Common myeloid progenitor, CD34-positive (primary cell): ENCODE data around the gene CASP12.
A peak's percentile ranks its signal among the peaks of the same experiment; 100 is the strongest.

Experiments used
- CTCF ChIA-PET: fragments of 350-600 bp; sonication (Branson Sonifier 250); formaldehyde crosslinking; loops from one replicate; lab custom pipeline; 2021; ENCODE audit warnings: antibody characterized with exemption; lab: Charles Lee
- POLR2A ChIA-PET: fragments of 350-600 bp; sonication (Branson Sonifier 250); formaldehyde crosslinking; loops from one replicate; lab custom pipeline; 2021; ENCODE audit warnings: antibody characterized with exemption; lab: Charles Lee
- DNase-seq, 3 donors: peaks; one replicate each; pipeline versions ENCODE4 v3.0.0 to v3.0.0-alpha.2; 2013
- H3K27ac ChIP-seq, 2 experiments: 1 replicate in 1 of 2; 2 replicates in 1 of 2; pipeline ENCODE4 v1.7.0; 2013; ENCODE audit warnings: inconsistent platforms in 2 of 2, low read length in 2 of 2, mild to moderate bottlenecking in 2 of 2, low read depth in 1 of 2, moderate library complexity in 1 of 2; ENCODE audit not compliant: severe bottlenecking in 2 of 2, insufficient read depth in 1 of 2, poor library complexity in 1 of 2
- H3K27me3 ChIP-seq, 5 experiments: replicated peaks in 2 of 5; 1 replicate in 3 of 5; 2 replicates in 2 of 5; pipeline versions ENCODE4 v1.6.1 to v1.7.0; 2013; ENCODE audit warnings: low read length in 4 of 5, mild to moderate bottlenecking in 2 of 5, moderate library complexity in 2 of 5, inconsistent platforms in 1 of 5; ENCODE audit not compliant: insufficient read depth in 5 of 5, control insufficient read depth in 4 of 5
- H3K36me3 ChIP-seq, 4 experiments: 1 replicate in 2 of 4; 2 replicates in 2 of 4; pipeline versions ENCODE4 v1.6.1 to v1.7.0; 2013; ENCODE audit warnings: low read length in 3 of 4, control low read depth in 1 of 4, mild to moderate bottlenecking in 1 of 4; ENCODE audit not compliant: control insufficient read depth in 4 of 4, insufficient read depth in 4 of 4
- H3K4me1 ChIP-seq, 4 experiments: 1 replicate in 3 of 4; 2 replicates in 1 of 4; pipeline versions ENCODE4 v1.6.1 to v1.7.1; 2013; ENCODE audit warnings: low read length in 3 of 4, mild to moderate bottlenecking in 3 of 4, control low read depth in 1 of 4, inconsistent platforms in 1 of 4, moderate library complexity in 1 of 4; ENCODE audit not compliant: control insufficient read depth in 4 of 4, insufficient read depth in 4 of 4; ENCODE audit errors: control extremely low read depth in 1 of 4
- H3K4me3 ChIP-seq, 7 experiments: 1 replicate in 4 of 7; 2 replicates in 3 of 7; pipeline versions ENCODE4 v1.5.1 to v1.7.0; 2013; ENCODE audit warnings: mild to moderate bottlenecking in 7 of 7, low read length in 6 of 7, moderate library complexity in 6 of 7, inconsistent platforms in 2 of 7, low read depth in 2 of 7, control low read depth in 1 of 7; ENCODE audit not compliant: insufficient read depth in 4 of 7, control insufficient read depth in 1 of 7; ENCODE audit errors: extremely low read depth in 1 of 7
- H3K9me3 ChIP-seq, 5 experiments: 1 replicate in 4 of 5; 2 replicates in 1 of 5; pipeline versions ENCODE4 v1.6.1 to v1.7.1; 2013; ENCODE audit warnings: low read length in 4 of 5, mild to moderate bottlenecking in 2 of 5, inconsistent platforms in 1 of 5, low read depth in 1 of 5, moderate library complexity in 1 of 5; ENCODE audit not compliant: control insufficient read depth in 4 of 5, insufficient read depth in 2 of 5; ENCODE audit errors: control extremely low read depth in 1 of 5
- WGBS: methylation state at CpG from one replicate; pipeline ENCODE4 v1.1.5; 2013; ENCODE audit not compliant: insufficient coverage; 5-methylcytosine and 5-hydroxymethylcytosine counted together

The CASP12 gene

GRCh38 chr11:104892723-104893511, 5.3 kb downstream of the CASP12 start:
- Histone ChIP-seq H3K36me3 (no peaks in the 10 kb centered on the region), H3K9me3 (no peaks in the 10 kb centered on the region), H3K4me1 (peaks cover 0 to 9% (median under 1%) of the 10 kb centered on the region in 4 experiments), H3K27ac (no peak overlapping the region), H3K27me3 (no peaks in the 10 kb centered on the region), H3K4me3 (no peak overlapping the region)
- DNase-seq: no peak
- WGBS: 100% methylated on average over 1 of the region's 3 CpGs
- POLR2A ChIA-PET: no interaction called here
- CTCF ChIA-PET: interaction anchor here (1.3 kb wide), 1 partner anchor 14 kb away, joined by 3 read pairs; no protein-coding TSS in a partner anchor

- Histone ChIP-seq H3K36me3 (no peaks in the 10 kb centered on the region), H3K9me3 (no peaks in the 10 kb centered on the region), H3K4me1 (peaks cover 0 to 7% (median 0%) of the 10 kb centered on the region in 4 experiments), H3K27me3 (no peaks in the 10 kb centered on the region), H3K27ac (no peak overlapping the region), H3K4me3 (no peak overlapping the region)
- DNase-seq: no peak
- POLR2A ChIA-PET: no interaction called here
- 93% methylated on average over 4 of the region's 4 CpGs for WGBS
- CTCF ChIA-PET: no interaction called here
Observed at GRCh38 chr11:104891135-104891534, 7.1 kb downstream of the CASP12 start.

- POLR2A ChIA-PET: no interaction called here
- DNase-seq: no peak
- Histone ChIP-seq H3K4me1 (no peaks in the 10 kb centered on the region), H3K4me3 (no peak overlapping the region), H3K9me3 (no peaks in the 10 kb centered on the region), H3K36me3 (no peaks in the 10 kb centered on the region), H3K27me3 (no peaks in the 10 kb centered on the region), H3K27ac (no peak overlapping the region)
- no CpG with 5 or more reads among the region's 2 CpGs for WGBS
- CTCF ChIA-PET: no interaction called here
Observed at GRCh38 chr11:104883342-104883741, 14.9 kb downstream of the CASP12 start.

GRCh38 chr11:104881117-104881794, 17.0 kb downstream of the CASP12 start:
- H3K4me3 ChIP-seq: no peak overlapping the region
- no peaks in the 10 kb centered on the region for H3K27me3 ChIP-seq
- DNase-seq: no peak
- no peaks in the 10 kb centered on the region for H3K9me3 ChIP-seq
- H3K4me1 ChIP-seq: peaks cover 4 to 15% (median 9%) of the 10 kb centered on the region in 4 experiments
- H3K27ac ChIP-seq: no peak overlapping the region
- no CpG with 5 or more reads among the region's 3 CpGs for WGBS
- ChIA-PET POLR2A (no interaction called here), CTCF (no interaction called here)
- no peaks in the 10 kb centered on the region for H3K36me3 ChIP-seq

- Histone ChIP-seq H3K27me3 (no peaks in the 10 kb centered on the region), H3K36me3 (no peaks in the 10 kb centered on the region), H3K27ac (no peak overlapping the region), H3K4me1 (peaks cover 7 to 20% (median 11%) of the 10 kb centered on the region in 4 experiments), H3K9me3 (no peaks in the 10 kb centered on the region), H3K4me3 (no peak overlapping the region)
- DNase-seq: no peak
- CTCF ChIA-PET: no interaction called here
- 90% methylated on average over 2 of the region's 5 CpGs for WGBS
- POLR2A ChIA-PET: no interaction called here
Observed at GRCh38 chr11:104879514-104880190, 18.6 kb downstream of the CASP12 start.

- ChIA-PET CTCF (no interaction called here), POLR2A (no interaction called here)
- Histone ChIP-seq H3K9me3 (no peaks in the 10 kb centered on the region), H3K27me3 (no peaks in the 10 kb centered on the region), H3K4me1 (peaks cover 7 to 20% (median 11%) of the 10 kb centered on the region in 4 experiments), H3K36me3 (no peaks in the 10 kb centered on the region), H3K27ac (no peak overlapping the region), H3K4me3 (peak overlapping the region in 1 of 7 experiments; percentile 20)
- WGBS: 0% methylated on average over 1 of the region's 5 CpGs
- peak in 2 of 3 donors; percentile 20 to 31 for DNase-seq
Observed at GRCh38 chr11:104876861-104877431, 21.3 kb downstream of the CASP12 start.
